HG03439 (cell line): ENCODE measurements around the gene ACSF3.
"Not testable (repeated sequence)": the region's sequence is repeated elsewhere in the genome, so short reads cannot be mapped to it uniquely, and the experiment has no call there.

Experiments
- ATAC-seq: cut with Tn5 transposase; IDR thresholded peaks from one replicate; pipeline ENCODE4 v1.9.1; 2021; ENCODE audit warnings: mild to moderate bottlenecking, moderate library complexity; ENCODE audit not compliant: unreplicated experiment

Gene ACSF3

GRCh38 chr16:89156740-89157645 lies 63.3 kb downstream of the ACSF3 start:
- no peak for ATAC-seq

GRCh38 chr16:89157778-89158177 lies 64.1 kb downstream of the ACSF3 start:
- ATAC-seq, result no peak

- no peak for ATAC-seq
Observed at GRCh38 chr16:89159066-89159849, 65.6 kb downstream of the ACSF3 start.

GRCh38 chr16:89159850-89160354 lies 66.2 kb downstream of the ACSF3 start:
- no peak for ATAC-seq

GRCh38 chr16:89160977-89161701 lies 67.5 kb downstream of the ACSF3 start:
- ATAC-seq, result no peak

- no peak for ATAC-seq
Observed at GRCh38 chr16:89161763-89162713, 68.4 kb downstream of the ACSF3 start.

GRCh38 chr16:89163297-89163696 lies 69.6 kb downstream of the ACSF3 start:
- no peak for ATAC-seq

GRCh38 chr16:89164436-89164835 lies 70.8 kb downstream of the ACSF3 start:
- no peak for ATAC-seq

- no peak for ATAC-seq
Observed at GRCh38 chr16:89164847-89165680, 71.4 kb downstream of the ACSF3 start.

- not testable (repeated sequence) for ATAC-seq
Observed at GRCh38 chr16:89165681-89165979, 72.0 kb downstream of the ACSF3 start.

- ATAC-seq, result no peak
Observed at GRCh38 chr16:89166696-89167424, 73.2 kb downstream of the ACSF3 start.

GRCh38 chr16:89167425-89167941 lies 73.8 kb downstream of the ACSF3 start:
- ATAC-seq, result no peak

GRCh38 chr16:89168381-89169189 lies 74.9 kb downstream of the ACSF3 start:
- ATAC-seq, result no peak

GRCh38 chr16:89169778-89170177 lies 76.1 kb downstream of the ACSF3 start:
- ATAC-seq, result no peak

- ATAC-seq, result no peak
Observed at GRCh38 chr16:89170346-89171215, 76.9 kb downstream of the ACSF3 start.
